Lower lobe of right lung (tissue), 2 donors: ENCODE data around the gene ISCA1. TPM values are rescaled to one million over a fixed set of nuclear protein-coding genes. Genes with fewer than 3 reads are reported as not detected.
A peak's percentile ranks its signal among the peaks of the same experiment; 100 is the strongest.

Experiments used
- ATAC-seq, 2 donors: fragments of 200-7000 bp; cut with Tn5 transposase; one replicate each; pipeline ENCODE4 v1.9.1; 2020 to 2022; ENCODE audit warnings: mild to moderate bottlenecking in 2 of 2, moderate library complexity in 2 of 2
- DNase-seq: peaks from one replicate; pipeline ENCODE4 v3.0.0-alpha.2; 2020
- H3K27ac ChIP-seq: fragments of 200-600 bp; one replicate; pipeline ENCODE4 v1.8.0; 2022
- H3K27me3 ChIP-seq: fragments of 200-600 bp; one replicate; pipeline ENCODE4 v1.8.0; 2022; ENCODE audit warnings: low read depth
- H3K36me3 ChIP-seq: fragments of 200-600 bp; one replicate; pipeline ENCODE4 v1.8.0; 2022; ENCODE audit warnings: mild to moderate bottlenecking
- H3K4me1 ChIP-seq: fragments of 200-600 bp; one replicate; pipeline ENCODE4 v1.8.0; 2022
- H3K4me3 ChIP-seq: fragments of 200-600 bp; one replicate; pipeline ENCODE4 v1.8.0; 2022; ENCODE audit warnings: mild to moderate bottlenecking
- H3K9me3 ChIP-seq: fragments of 200-600 bp; one replicate; pipeline ENCODE4 v1.8.0; 2022
- intact Hi-C: fragments of 100-400 bp; cut with DNase I; formaldehyde crosslinking; loops from one replicate; pipeline ENCODE4 v1.11.0; 2022
- total RNA-seq: library from RNA; stranded (reverse); fragmentation: NEBNext Ultra II Directional; extraction: Animal tissue kit (Norgen Biotek cat#: 25700); gene quantifications from one replicate; pipeline ENCODE4 v1.2.1, GENCODE V29; 2021
- TF ChIP-seq, protein P1 (sequence below): fragments of 200-600 bp; IDR thresholded peaks from one replicate; pipeline ENCODE4 v1.8.0; 2022; ENCODE audit warnings: antibody characterized with exemption, mild to moderate bottlenecking
- donor health status: DM: no; HTN: yes; CAD: no; lungs with severe emphysema.

Gene ISCA1
- total RNA-seq, 1 donor from 2014 or later: 24.1 TPM

DNA sequence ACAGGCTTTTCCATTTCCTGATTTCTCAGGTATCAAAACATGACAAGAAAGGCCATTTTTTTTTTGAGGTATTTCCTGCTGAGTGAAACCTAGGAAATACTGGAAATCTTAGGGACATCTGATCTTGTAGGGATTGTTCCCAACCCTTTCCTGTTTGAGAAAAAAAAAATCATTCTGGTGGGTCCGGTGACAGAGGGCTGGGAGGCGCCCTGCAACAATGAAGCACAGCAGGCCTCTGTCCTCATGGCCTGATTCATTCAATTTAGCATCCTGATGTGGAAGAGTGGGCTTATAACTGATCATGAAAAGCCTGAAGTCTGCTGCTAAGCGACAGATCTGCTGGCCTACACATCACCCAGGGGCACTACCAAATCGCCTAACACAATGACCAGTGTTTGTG is 19.8 kb downstream of the ISCA1 start:
- no peaks in the 10 kb centered on the region for H3K27me3 ChIP-seq
- TF ChIP-seq, protein P1, sequence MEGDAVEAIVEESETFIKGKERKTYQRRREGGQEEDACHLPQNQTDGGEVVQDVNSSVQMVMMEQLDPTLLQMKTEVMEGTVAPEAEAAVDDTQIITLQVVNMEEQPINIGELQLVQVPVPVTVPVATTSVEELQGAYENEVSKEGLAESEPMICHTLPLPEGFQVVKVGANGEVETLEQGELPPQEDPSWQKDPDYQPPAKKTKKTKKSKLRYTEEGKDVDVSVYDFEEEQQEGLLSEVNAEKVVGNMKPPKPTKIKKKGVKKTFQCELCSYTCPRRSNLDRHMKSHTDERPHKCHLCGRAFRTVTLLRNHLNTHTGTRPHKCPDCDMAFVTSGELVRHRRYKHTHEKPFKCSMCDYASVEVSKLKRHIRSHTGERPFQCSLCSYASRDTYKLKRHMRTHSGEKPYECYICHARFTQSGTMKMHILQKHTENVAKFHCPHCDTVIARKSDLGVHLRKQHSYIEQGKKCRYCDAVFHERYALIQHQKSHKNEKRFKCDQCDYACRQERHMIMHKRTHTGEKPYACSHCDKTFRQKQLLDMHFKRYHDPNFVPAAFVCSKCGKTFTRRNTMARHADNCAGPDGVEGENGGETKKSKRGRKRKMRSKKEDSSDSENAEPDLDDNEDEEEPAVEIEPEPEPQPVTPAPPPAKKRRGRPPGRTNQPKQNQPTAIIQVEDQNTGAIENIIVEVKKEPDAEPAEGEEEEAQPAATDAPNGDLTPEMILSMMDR: no peak
- ATAC-seq (no peak), DNase-seq (no peak)
- peaks cover 30% of the 10 kb centered on the region for H3K36me3 ChIP-seq
- no peak overlapping the region for H3K27ac ChIP-seq
- intact Hi-C loops: no loop called here
- no peaks in the 10 kb centered on the region for H3K9me3 ChIP-seq
- no peaks in the 10 kb centered on the region for H3K4me1 ChIP-seq
- H3K4me3 ChIP-seq: no peak overlapping the region

DNA sequence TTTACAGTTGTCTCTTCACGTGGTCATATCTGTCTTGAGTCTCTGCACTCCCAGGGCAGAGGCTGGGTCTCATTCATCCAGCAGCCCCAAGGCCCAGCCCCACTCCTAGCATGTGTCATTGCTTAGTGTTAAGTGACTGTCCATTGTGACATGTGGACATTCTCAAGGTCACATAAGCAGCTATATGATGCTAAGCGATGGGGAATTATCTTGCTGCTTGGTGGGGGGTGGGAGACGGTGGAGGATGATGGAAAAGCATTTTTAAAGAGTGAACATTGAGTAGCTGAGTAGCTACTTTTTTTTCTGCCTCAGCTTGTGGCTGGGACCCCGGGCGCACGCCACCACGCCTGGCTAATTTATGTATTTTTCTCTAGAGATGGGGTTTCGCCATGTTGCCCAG is 22.8 kb downstream of the ISCA1 start, which contains the start of gene C9orf153:
TSS of gene C9orf153 (minus strand) at position 101 of the 400 bp plus-strand sequence. CDS start 30,054 bp downstream, outside the sequence.
- ATAC-seq (no peak), DNase-seq (no peak)
- TF ChIP-seq, protein P1: no peak
- H3K36me3 ChIP-seq: peaks cover 18% of the 10 kb centered on the region
- H3K4me1 ChIP-seq: no peaks in the 10 kb centered on the region
- no peaks in the 10 kb centered on the region for H3K27me3 ChIP-seq
- no peaks in the 10 kb centered on the region for H3K9me3 ChIP-seq
- intact Hi-C loops: no loop called here
- no peak within 1 kb of the TSS for H3K4me3 ChIP-seq
- H3K27ac ChIP-seq: no peak within 1 kb of the TSS

DNA sequence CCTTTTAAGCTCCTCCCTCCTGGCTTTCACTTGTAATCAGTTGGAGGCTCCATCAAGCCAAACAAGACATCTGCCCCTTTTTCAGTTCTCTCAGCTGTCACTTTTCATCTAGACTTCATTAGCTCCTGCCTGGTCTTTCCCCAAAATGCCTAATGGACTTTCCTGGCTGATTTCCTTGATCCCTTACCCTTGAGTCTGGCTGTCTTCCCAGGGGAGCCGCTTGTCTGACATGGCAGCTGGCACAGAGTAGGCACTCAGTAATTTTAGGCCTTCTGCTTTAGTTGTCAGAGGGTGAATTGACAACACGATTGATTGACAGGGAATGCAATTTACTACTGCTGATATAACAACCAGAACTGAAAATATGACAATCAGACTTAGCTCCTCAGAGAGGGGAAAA is 24.9 kb downstream of the ISCA1 start:
- Histone ChIP-seq H3K4me1 (no peaks in the 10 kb centered on the region), H3K36me3 (no peaks in the 10 kb centered on the region), H3K27me3 (no peaks in the 10 kb centered on the region), H3K4me3 (no peak overlapping the region), H3K9me3 (peaks cover 5% of the 10 kb centered on the region), H3K27ac (no peak overlapping the region)
- TF ChIP-seq, protein P1: no peak
- intact Hi-C loops: no loop called here
- ATAC-seq (peak in 1 of 2 donors; percentile 41), DNase-seq (no peak)

DNA sequence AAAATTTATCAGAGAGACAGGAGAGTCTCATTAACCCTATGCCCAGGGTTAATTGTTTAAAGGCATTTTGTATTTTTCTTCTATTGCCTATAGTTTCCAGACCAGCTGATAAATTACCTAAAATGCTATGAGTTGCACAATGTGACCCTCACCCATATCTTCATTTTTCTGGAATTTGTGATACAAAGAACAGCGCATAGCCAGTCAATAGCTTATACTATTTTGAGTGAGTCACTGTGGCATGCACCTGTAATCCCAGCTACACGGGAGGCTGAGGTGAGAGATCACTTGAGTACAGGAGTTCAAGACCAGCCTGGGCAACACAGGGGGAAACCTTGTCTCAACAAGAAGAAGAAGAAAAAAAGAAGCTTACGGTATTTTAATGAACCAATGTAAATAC is 25.7 kb downstream of the ISCA1 start:
- Histone ChIP-seq H3K4me1 (no peaks in the 10 kb centered on the region), H3K27me3 (no peaks in the 10 kb centered on the region), H3K4me3 (no peak overlapping the region), H3K27ac (no peak overlapping the region), H3K36me3 (no peaks in the 10 kb centered on the region), H3K9me3 (peaks cover 5% of the 10 kb centered on the region)
- intact Hi-C loops: no loop called here
- ATAC-seq (no peak), DNase-seq (no peak)
- TF ChIP-seq, protein P1: no peak

DNA sequence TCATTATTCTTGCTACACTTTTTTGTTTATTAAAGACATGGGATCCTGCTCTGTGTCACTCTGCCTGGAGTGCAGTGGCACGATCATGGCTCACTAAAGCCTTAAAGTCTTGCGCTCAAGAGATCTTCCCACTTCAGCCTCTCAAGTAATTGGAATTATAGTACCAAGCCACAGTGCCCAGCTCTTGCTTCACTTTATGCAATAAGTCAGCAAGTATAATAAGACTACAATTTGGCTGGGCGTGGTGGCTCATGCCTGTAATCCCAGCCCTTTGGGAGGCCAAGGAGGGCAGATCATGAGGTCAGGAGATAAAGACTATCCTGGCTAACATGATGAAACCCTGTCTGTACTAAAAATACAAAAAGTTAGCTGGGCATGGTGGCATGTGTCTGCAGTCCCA is 28.8 kb downstream of the ISCA1 start:
- intact Hi-C loops: no loop called here
- Histone ChIP-seq H3K4me1 (no peaks in the 10 kb centered on the region), H3K27ac (no peak overlapping the region), H3K4me3 (no peak overlapping the region), H3K9me3 (peaks cover 5% of the 10 kb centered on the region), H3K27me3 (no peaks in the 10 kb centered on the region), H3K36me3 (no peaks in the 10 kb centered on the region)
- DNase-seq: no peak
- TF ChIP-seq, protein P1: no peak
- no peak for ATAC-seq

DNA sequence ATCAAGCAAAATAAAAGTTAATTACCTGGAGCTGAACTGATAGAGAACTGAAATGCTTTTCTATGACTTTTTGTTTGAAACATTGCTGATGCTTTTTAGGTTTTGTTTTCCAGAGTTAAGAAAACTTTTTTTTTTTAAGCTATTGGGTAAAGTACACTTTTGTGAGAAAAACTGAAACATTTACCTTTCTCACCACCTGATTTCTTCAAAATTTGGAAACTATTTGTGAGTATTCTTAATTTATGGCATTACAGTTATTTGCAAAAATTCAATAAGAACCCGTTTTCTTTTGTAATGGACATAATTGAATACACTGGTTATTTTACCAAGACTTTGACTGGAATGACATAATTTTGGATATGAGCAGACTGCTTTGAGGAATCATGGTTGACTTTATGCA is 29.5 kb downstream of the ISCA1 start:
- DNase-seq (no peak), ATAC-seq (no peak)
- TF ChIP-seq, protein P1: no peak
- H3K4me1 ChIP-seq: no peaks in the 10 kb centered on the region
- no peak overlapping the region for H3K27ac ChIP-seq
- no peaks in the 10 kb centered on the region for H3K36me3 ChIP-seq
- no peaks in the 10 kb centered on the region for H3K27me3 ChIP-seq
- intact Hi-C loops: no loop called here
- no peak overlapping the region for H3K4me3 ChIP-seq
- H3K9me3 ChIP-seq: peaks cover 5% of the 10 kb centered on the region
